ENCODE measurements around the gene TRMT112. TPM values are rescaled to one million over a fixed set of nuclear protein-coding genes. Genes with fewer than 3 reads are reported as not detected.

Gene TRMT112
- total and polyA plus RNA-seq, 10 of the 15 experiments (the other 5 are each of a cell fraction or from before 2014, with no cell fraction given), result 212 to 455 (median 308) TPM

- TF ChIP-seq, protein P1, sequence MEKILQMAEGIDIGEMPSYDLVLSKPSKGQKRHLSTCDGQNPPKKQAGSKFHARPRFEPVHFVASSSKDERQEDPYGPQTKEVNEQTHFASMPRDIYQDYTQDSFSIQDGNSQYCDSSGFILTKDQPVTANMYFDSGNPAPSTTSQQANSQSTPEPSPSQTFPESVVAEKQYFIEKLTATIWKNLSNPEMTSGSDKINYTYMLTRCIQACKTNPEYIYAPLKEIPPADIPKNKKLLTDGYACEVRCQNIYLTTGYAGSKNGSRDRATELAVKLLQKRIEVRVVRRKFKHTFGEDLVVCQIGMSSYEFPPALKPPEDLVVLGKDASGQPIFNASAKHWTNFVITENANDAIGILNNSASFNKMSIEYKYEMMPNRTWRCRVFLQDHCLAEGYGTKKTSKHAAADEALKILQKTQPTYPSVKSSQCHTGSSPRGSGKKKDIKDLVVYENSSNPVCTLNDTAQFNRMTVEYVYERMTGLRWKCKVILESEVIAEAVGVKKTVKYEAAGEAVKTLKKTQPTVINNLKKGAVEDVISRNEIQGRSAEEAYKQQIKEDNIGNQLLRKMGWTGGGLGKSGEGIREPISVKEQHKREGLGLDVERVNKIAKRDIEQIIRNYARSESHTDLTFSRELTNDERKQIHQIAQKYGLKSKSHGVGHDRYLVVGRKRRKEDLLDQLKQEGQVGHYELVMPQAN (conservative IDR thresholded peaks at IDR 0.05), result peak; percentile 80
- TF ChIP-seq YY1 (IDR thresholded peaks at IDR 0.05; ENCODE audit: low read depth, low read length), result peak; percentile 89
- no peak for TF ChIP-seq SUPT20H (IDR thresholded peaks at IDR 0.05; ENCODE audit: borderline replicate concordance, control insufficient read depth, low read depth, low read length)
- no peak for TF ChIP-seq TCF3 (IDR thresholded peaks at IDR 0.05; ENCODE audit: borderline replicate concordance, insufficient read depth, low read depth, low read length)
- TF ChIP-seq ZZZ3 (IDR thresholded peaks at IDR 0.05; ENCODE audit: control insufficient read depth, insufficient read length, low read depth), result no peak
- TF ChIP-seq DPF2 (IDR thresholded peaks at IDR 0.05), result peak; percentile 51; the same call in 1 of the 2 replicates
- TF ChIP-seq, protein P2, sequence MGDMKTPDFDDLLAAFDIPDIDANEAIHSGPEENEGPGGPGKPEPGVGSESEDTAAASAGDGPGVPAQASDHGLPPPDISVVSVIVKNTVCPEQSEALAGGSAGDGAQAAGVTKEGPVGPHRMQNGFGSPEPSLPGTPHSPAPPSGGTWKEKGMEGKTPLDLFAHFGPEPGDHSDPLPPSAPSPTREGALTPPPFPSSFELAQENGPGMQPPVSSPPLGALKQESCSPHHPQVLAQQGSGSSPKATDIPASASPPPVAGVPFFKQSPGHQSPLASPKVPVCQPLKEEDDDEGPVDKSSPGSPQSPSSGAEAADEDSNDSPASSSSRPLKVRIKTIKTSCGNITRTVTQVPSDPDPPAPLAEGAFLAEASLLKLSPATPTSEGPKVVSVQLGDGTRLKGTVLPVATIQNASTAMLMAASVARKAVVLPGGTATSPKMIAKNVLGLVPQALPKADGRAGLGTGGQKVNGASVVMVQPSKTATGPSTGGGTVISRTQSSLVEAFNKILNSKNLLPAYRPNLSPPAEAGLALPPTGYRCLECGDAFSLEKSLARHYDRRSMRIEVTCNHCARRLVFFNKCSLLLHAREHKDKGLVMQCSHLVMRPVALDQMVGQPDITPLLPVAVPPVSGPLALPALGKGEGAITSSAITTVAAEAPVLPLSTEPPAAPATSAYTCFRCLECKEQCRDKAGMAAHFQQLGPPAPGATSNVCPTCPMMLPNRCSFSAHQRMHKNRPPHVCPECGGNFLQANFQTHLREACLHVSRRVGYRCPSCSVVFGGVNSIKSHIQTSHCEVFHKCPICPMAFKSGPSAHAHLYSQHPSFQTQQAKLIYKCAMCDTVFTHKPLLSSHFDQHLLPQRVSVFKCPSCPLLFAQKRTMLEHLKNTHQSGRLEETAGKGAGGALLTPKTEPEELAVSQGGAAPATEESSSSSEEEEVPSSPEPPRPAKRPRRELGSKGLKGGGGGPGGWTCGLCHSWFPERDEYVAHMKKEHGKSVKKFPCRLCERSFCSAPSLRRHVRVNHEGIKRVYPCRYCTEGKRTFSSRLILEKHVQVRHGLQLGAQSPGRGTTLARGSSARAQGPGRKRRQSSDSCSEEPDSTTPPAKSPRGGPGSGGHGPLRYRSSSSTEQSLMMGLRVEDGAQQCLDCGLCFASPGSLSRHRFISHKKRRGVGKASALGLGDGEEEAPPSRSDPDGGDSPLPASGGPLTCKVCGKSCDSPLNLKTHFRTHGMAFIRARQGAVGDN (IDR thresholded peaks at IDR 0.05), result peak; percentile 60
- TF ChIP-seq MTA3 (IDR thresholded peaks at IDR 0.05; ENCODE audit: borderline replicate concordance, low read length), result no peak
- TF ChIP-seq FOS (IDR thresholded peaks at IDR 0.05; ENCODE audit: borderline replicate concordance, extremely low read depth, insufficient read length), result no peak
- no peak for TF ChIP-seq POLR2AphosphoS2 (IDR thresholded peaks at IDR 0.05; ENCODE audit: low read depth, low read length)
- TF ChIP-seq, protein P3, sequence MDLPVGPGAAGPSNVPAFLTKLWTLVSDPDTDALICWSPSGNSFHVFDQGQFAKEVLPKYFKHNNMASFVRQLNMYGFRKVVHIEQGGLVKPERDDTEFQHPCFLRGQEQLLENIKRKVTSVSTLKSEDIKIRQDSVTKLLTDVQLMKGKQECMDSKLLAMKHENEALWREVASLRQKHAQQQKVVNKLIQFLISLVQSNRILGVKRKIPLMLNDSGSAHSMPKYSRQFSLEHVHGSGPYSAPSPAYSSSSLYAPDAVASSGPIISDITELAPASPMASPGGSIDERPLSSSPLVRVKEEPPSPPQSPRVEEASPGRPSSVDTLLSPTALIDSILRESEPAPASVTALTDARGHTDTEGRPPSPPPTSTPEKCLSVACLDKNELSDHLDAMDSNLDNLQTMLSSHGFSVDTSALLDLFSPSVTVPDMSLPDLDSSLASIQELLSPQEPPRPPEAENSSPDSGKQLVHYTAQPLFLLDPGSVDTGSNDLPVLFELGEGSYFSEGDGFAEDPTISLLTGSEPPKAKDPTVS (IDR thresholded peaks at IDR 0.05; ENCODE audit: low read depth, low read length), result no peak
- TF ChIP-seq ATF2 (IDR thresholded peaks at IDR 0.05; ENCODE audit: low read length), result no peak
- TF ChIP-seq TCF7 (IDR thresholded peaks at IDR 0.05; ENCODE audit: borderline replicate concordance), result no peak
- TF ChIP-seq BCL3 (IDR thresholded peaks at IDR 0.05; ENCODE audit: borderline replicate concordance, insufficient read depth, low read depth, low read length, poor library complexity, severe bottlenecking), result peak; percentile 9
- TF ChIP-seq CTCF (IDR thresholded peaks at IDR 0.05 in 2 of 3, conservative IDR thresholded peaks at IDR 0.05 in 1 of 3; ENCODE audit: control insufficient read depth in 2 of 3, extremely low read depth in 1 of 3, insufficient read depth in 1 of 3, low read depth in 3 of 3, low read length in 3 of 3), result no peak
Measured at GRCh38 chr11:64358907-64359711, 41.8 kb upstream of the TRMT112 start, which contains the start of gene RPS6KA4 (continued).

All from GM12878 (cell line).